Spleen (tissue), 3 donors: ENCODE results near the gene FBXO48.

ENCODE experiments used
- POLR2A ChIP-seq, 3 donors: fragments of 450-650 bp; IDR thresholded peaks; one replicate each; pipeline ENCODE4 v1.5.1; 2017; ENCODE audit warnings: antibody characterized with exemption in 3 of 3, mild to moderate bottlenecking in 1 of 3
- POLR2AphosphoS5 ChIP-seq, 3 donors: sonication (generic); formaldehyde crosslinking; IDR thresholded peaks; one replicate each; pipeline ENCODE4 v1.5.1; 2017; ENCODE audit warnings: antibody characterized with exemption in 3 of 3

DNA sequence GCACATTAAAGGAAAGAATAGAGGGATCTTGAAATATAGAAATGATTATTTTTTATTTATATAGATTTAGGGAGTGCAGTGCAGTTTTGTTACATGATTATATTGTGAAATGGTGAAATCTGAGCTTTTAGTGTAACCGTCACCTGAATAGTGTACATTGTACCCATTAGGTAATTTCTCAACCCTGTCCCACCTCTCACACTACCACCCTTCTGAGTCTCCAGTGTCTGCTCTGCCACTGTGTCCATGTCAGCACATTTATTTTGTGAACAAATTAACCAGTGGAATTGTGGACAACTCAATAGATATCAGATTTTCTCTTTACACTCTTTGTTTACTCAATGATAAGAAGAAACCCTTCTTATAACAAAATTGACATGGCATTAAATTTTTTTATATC is 24.5 kb upstream of the FBXO48 start:
- TF ChIP-seq POLR2A (IDR thresholded peaks at IDR 0.05) (no peak), POLR2AphosphoS5 (IDR thresholded peaks at IDR 0.05) (no peak)
